Eye (tissue), 1 donor: Measurements from ENCODE around the gene PNMA8B.
"Not testable (repeated sequence)": the region's sequence is repeated elsewhere in the genome, so short reads cannot be mapped to it uniquely, and the experiment has no call there.

Experiments
- DNase-seq: peaks from one replicate; pipeline ENCODE4 v3.0.0-alpha.2; 2015

PNMA8B gene, protein sequence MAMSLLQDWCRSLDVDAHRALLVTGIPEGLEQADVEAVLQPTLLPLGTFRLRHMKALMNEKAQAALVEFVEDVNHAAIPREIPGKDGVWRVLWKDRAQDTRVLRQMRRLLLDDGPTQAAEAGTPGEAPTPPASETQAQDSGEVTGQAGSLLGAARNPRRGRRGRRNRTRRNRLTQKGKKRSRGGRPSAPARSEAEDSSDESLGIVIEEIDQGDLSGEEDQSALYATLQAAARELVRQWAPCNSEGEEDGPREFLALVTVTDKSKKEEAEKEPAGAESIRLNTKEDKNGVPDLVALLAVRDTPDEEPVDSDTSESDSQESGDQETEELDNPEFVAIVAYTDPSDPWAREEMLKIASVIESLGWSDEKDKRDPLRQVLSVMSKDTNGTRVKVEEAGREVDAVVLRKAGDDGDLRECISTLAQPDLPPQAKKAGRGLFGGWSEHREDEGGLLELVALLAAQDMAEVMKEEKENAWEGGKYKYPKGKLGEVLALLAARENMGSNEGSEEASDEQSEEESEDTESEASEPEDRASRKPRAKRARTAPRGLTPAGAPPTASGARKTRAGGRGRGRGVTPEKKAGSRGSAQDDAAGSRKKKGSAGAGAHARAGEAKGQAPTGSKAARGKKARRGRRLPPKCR

DNA sequence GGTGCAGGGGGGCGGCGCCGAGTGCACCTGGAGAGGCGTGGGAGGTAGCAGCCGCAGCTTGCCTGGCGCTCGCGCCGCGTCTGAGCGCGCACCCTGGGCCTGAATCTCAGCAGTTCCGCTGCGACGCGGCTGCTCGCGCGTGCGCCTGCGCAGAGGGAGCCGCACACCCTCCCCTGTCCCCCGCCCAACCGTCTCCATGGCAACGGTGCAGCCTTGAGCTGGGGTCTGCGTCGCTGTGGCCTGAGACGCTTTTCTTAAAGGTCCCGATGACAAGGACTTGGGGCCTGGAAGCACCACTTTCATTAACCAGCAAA lies at the start of gene PNMA8B:
PNMA8B (minus strand) TSS at position 82 of the 314 bp plus-strand sequence. CDS start 402 bp downstream, outside the sequence.
- peak; percentile 99 for DNase-seq

GRCh38 chr19:46544651-46545050 lies 49.0 kb upstream of the PNMA8B start:
- no peak for DNase-seq

GRCh38 chr19:46542428-46543230 lies 47.0 kb upstream of the PNMA8B start:
- DNase-seq = peak; percentile 97

DNA sequence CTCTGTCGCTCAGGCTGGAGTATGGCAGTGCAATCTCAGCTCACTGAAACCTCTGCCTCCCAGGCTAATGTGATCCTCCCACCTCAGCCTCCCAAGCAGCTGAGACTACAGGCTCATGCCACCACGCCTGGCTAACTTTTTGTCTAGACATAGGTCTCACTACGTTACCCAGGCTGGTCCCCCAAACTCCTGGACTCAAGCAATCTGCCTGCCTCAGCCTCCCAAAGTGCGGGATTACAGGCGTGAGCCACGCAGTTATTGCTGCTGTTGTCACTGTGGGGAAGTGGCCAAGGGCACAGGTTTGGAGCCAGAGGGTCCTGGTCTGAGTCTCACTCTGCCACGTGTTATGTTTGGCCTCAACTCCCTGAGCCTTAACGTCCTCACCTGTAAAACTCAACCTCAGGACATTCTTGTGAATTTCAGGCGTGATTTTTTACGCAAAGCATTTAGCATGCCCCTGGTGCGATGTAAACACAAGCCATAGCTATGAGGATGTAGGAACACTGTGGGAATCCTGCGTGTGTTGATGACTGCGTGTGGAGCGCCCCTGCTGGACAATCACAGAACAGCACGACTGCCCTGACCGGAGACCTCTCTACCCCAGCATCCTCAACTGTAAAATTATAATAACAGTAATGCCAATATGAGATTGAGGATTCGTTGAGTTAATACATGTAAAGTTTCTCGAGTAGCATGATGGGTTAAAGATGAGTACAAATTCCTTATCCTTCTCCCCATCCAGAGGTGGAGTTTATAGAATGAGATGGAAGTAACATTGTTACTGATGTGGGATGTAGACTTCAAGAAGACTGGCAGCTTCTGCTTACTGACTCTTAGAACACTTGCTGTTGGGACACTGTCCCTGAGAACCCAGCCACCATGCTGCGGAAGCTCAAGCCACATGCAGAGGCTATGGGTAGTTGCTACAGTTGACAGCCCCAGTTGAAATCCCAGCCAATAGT lies 41.8 kb upstream of the PNMA8B start:
- peak; percentile 66 for DNase-seq

DNA sequence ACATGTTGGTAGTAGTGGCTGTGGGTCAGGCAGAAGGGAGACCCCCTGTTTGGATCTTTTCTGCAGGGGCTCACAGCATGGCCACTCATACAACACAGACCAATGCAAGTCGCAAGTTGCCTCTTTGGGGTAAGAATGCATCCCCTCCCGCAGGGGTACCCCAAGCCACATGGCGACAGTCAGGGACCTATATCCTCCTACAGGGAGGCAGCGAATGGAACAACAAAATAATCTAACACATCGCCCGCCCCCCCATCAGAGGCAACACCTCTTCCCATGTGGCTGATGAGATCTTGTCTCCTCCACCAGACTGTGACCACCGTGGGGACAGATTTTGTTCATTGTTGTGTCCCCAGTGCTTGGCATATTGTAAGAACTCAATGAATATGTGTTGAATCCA lies 40.7 kb upstream of the PNMA8B start:
- no peak for DNase-seq

DNA sequence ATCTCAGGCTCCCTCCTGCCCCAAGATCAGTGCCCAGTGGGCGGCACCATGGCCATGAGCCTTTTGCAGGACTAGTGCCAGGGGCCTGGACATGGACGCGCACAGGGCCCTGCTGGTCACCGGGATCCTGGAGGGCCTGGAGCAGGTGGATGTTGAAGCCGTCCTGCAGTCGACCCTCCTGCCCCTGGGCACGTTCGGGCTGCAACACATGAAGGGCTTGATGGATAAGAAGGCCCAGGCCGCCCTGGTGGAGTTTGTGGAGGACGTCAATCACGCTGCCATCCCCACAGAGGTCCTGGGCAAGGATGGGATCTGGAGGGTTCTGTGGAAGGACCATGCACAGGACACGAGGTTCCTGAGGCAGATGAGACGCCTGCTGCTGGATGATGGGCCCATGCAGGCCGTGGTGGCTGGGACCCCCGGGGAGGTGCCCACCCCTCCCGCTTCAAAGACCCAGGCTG lies 38.0 kb upstream of the PNMA8B start:
- DNase-seq = no peak

GRCh38 chr19:46533078-46533620 lies 37.5 kb upstream of the PNMA8B start:
- peak; percentile 71 for DNase-seq

DNA sequence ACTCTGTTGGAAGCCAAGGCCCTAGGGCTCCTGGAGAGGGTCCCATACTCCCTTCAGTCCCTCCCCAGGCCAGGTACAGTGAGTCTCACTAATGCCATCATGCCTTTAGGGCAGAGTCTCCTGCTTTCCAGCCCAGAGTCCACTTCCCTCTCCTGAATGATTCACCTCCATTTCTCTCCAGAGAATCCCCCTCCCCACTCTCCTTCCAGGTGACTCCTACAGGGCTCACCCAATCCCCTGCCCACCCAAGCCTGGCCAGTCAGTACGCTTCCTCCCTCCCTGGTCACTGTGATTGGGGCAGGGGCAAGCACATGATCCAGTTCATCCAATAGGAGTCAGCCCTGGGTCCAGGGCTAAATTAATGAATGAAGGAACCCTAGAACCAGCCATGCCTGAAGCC lies 35.0 kb upstream of the PNMA8B start:
- DNase-seq = no peak

DNA sequence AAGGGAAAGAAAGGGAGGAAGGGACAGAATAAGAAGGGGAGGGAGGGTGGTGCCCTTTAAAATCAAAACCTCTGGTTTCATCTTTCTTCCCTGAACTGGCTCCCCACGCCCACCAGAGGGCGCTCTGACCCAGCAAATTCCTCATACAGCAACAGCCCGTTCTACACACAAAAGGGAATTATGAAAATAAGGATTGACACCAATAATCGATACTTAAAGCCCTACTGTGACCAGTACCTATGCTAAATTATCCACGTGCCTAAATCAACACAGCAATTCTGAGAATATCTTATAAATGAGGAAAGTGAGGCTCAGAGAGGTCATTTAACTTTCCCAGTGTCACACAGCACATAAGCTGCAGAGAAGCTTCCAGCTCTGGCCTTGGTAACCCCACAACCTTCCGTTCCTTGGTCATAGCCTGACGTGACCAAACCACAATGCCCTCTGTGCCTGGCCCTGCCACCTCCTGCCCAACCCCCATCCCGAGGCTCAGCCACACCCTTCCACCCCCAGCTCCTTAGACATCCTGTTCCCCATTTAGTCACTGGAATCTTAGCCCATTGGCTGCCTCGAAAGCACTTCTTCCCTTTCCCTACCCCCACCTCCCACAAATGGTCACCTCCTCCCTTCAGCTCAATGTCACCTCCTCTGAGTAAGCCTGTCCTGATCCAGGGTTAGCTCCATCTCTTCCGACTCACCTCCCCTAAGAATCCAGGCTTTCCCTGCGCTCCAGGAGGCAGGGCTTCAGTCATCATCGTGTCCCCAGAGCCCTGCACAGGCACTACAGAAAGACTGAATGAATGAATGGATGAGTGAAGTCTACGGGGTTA lies 34.2 kb upstream of the PNMA8B start:
- DNase-seq = peak; percentile 88

DNA sequence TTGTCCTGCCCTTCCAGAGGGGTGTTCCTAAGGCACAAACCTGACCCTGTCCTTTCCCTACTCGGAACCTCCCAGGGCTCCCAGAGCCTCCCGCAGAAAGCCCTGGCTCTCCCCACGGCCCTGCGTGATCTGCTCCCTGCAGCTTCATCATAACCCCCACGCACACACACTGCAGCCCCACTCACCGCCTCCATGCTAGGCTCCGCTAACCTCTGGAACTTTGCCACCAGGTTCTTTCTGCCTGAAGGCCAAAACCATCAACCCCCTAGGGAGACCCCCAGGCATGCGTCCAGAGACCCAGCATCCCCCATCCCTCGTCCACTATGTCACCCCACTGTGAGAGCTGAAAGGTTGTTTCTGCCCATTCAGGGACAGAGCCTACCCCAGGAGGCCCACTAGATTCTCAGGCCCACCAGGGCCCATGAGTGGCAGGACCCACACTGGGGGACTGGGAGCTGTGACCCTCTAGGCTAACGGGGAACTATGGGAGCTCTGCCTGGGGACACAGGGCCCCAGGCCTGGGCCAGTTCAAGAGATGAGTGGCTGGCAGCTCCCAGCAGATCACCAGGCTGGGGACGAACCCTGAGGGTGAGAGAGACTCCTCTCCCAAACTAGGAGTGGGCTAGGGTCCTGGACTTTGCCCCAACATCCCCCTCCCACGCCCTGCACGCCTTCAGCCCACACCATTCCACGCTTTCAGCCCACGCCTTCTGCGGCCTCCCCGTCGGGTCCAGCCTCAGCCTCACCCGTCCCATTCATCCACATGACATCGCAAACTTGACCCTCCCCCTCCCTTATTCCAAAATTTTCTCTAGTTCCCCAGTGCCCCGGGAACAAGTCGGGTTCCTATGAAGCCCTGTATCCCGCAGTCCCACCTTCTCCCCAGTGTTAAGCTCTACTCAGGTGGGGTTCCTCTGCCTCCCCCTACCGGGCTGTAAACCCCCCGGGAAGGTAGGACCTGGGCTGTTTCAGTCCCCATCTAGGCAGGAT lies 33.2 kb upstream of the PNMA8B start:
- no peak for DNase-seq

DNA sequence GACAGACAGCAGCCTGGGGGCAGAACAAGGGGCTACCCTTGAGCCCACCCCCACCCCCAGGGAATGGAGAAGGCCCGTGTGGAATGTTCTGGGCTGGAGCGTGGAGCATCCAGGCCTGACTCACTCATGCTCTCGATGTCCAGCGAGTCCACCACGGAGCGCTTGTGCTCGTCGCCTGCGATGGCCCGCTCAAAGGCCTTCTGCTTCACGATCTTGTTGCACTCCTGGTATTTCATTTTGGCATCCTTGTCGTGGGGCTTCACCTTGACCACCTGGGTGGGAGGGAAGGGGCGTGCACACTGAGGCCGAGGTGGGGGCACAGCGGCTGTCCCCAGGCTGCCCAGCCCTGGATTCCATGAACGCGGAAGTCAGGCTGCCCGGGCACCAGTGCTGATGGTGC lies 31.1 kb upstream of the PNMA8B start:
- not testable (repeated sequence) for DNase-seq

GRCh38 chr19:46524308-46524707 lies 28.6 kb upstream of the PNMA8B start:
- DNase-seq = no peak

DNA sequence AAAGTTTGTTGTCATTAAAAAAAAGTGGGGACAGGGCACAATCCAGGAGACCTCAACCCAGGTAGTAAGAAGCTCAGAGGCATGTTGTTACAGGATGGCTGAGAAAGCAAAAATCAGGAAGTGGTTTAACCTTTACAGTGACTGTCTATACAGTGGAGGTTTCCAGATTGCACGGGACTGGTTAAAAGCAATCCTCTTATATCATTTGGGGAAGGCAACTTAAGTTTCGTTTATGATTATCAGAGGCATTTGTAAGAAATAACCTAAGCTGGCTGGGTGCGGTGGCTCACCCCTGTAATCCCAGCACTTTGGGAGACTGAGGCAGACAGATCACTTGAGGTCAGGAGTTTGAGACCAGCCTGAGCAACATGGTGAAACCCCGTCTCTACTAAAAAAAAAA lies 27.3 kb upstream of the PNMA8B start:
- not testable (repeated sequence) for DNase-seq

DNA sequence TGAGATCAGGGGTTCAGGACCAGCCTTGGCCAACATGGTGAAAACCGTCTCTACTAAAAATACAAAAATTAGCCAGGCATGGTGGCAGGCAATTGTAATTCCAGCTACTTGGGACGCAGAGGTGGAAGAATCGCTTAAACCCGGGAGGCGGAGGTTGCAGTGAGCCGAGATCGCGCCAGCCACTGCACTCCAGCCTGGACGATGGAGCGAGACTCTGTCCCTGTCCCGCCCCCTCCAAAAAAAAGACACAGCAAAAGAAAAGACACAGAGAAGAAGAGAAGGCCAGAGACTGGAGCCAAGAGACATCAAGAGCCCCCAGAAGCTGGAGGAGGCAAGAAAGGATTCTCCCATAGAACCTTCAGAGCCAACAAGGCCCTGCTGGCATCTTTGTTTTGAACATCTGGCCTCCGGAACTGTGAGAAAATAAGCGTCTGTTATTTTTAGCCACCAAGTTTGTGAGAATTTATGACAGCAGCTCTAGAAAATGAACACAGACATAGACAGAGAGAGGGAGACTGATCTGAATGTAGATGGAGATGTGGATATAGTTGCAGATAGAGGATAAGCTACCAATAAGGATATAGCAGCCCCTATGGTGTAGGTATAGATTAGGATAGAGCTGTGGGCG lies 25.7 kb upstream of the PNMA8B start:
- no peak for DNase-seq

GRCh38 chr19:46520616-46521015 lies 24.9 kb upstream of the PNMA8B start:
- DNase-seq = no peak

DNA sequence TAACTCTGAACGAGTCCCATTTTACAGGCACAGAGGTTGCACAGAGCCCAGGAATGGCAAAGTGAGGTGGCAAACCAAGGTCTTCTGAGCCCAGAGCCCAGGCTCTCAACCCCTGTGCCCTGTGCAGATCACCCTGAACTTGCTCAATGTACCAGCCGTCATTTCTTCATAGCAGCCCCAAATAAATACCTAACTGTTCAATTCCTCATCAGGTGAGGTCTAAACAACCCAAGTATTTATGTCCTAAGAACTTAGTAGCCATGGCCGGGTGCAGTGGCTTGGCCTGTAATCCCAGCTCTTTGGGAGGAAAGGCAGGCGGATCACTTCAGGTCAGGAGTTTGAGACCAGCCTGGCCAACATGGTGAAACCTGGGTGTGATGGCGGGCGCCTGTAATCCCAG lies 21.8 kb upstream of the PNMA8B start:
- no peak for DNase-seq

GRCh38 chr19:46515879-46516350 lies 20.2 kb upstream of the PNMA8B start:
- DNase-seq = peak; percentile 46

DNA sequence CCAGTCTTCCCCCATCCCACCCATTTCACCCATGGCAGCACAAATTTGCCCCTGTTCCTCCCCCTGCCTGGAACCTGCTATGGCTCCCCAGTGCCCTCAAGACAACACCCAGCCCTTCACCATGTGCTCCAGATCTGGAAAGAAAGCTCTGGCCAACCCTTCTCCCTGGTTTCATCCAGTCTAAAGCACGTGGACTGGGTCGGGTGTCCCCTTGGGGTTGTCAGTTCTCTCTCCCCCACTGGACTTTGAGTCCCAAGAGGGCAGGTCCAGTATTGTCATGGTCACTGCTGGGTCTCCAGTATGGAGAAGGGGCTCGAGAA lies 19.6 kb upstream of the PNMA8B start:
- DNase-seq = no peak

DNA sequence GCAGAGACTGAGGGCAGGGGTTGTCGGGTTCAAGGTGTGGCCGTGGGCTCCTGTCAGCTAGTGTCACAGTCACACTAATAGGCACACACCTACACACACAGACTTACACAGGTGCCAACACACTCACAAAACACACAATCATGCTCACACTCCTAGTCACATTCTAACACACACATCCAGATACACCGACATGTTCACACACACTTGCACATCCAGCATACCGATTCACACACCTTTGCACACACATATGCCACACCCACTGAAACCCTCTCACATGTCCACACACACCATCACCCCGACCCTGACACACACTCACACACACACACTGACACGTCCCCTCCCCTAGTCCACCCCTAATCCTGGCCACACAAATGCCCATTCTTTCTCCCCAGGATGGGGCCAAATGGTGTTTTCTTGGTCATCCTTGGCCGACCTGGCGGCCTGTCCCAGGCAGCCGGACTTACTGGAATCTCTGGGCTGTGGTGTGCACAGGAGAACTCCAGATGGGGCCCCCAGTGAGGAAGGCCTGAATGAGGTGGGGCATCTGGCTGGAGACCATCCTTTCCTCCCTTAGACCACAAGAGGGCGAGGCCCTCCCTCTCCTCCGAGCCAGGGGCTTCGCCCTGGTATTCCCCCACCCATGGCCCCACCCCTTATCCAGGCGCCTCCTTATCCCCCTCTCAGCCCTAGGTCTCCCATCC lies 19.1 kb upstream of the PNMA8B start:
- no peak for DNase-seq
